ENCODE results near the gene TNNC2. TPM values are rescaled to one million over a fixed set of nuclear protein-coding genes. Genes with fewer than 3 reads are reported as not detected.

The TNNC2 gene
- polyA plus RNA-seq, 1 experiment, result 0.60 TPM

- no peak for TF ChIP-seq CTCF (IDR thresholded peaks at IDR 0.05; ENCODE audit: insufficient read depth, low read depth, low read length)
- no peaks in the 10 kb centered on the region for H3K27me3 ChIP-seq (ENCODE audit: control insufficient read depth, insufficient read depth, low read length)
- H3K4me3 ChIP-seq (ENCODE audit: low read depth, low read length), result no peak overlapping the region
- CTCF ChIA-PET, result interaction anchor here (0.6 to 0.8 kb wide), 2 partner anchors 10 to 123 kb away, joined by 3 read pairs; partner anchors contain the start of gene ZNF335
- peaks cover 12% of the 10 kb centered on the region for H3K36me3 ChIP-seq (ENCODE audit: control insufficient read depth, insufficient read depth, low read length)
- DNase-seq (ENCODE audit: low read depth), result no peak
- POLR2A ChIA-PET, result no interaction called here
These were observed 22.0 kb upstream of the TNNC2 start for GRCh38 chr20:45848969-45849582.

- Histone ChIP-seq H3K36me3 (ENCODE audit: control insufficient read depth, insufficient read depth, low read length) (peaks cover 14% of the 10 kb centered on the region), H3K27me3 (ENCODE audit: control insufficient read depth, insufficient read depth, low read length) (no peaks in the 10 kb centered on the region), H3K4me3 (ENCODE audit: low read depth, low read length) (no peak overlapping the region)
- TF ChIP-seq CTCF (IDR thresholded peaks at IDR 0.05; ENCODE audit: insufficient read depth, low read depth, low read length), result no peak
- ChIA-PET POLR2A (no interaction called here), CTCF (interaction anchor here (0.8 kb wide), 1 partner anchor 9 kb away, joined by 3 read pairs; no protein-coding TSS in a partner anchor)
- no peak for DNase-seq (ENCODE audit: low read depth)
These were observed 21.3 kb upstream of the TNNC2 start for GRCh38 chr20:45848421-45848820.

- Histone ChIP-seq H3K4me3 (ENCODE audit: low read depth, low read length) (no peak overlapping the region), H3K27me3 (ENCODE audit: control insufficient read depth, insufficient read depth, low read length) (no peaks in the 10 kb centered on the region), H3K36me3 (ENCODE audit: control insufficient read depth, insufficient read depth, low read length) (peaks cover 24% of the 10 kb centered on the region)
- POLR2A ChIA-PET, result no interaction called here
- DNase-seq (ENCODE audit: low read depth), result no peak
- CTCF ChIA-PET, result interaction anchor here (0.8 to 1.5 kb wide), 2 partner anchors 12 to 47 kb away, joined by 3 to 4 read pairs; partner anchors contain the start of gene SNX21
- TF ChIP-seq CTCF (IDR thresholded peaks at IDR 0.05; ENCODE audit: insufficient read depth, low read depth, low read length), result no peak
These were observed 18.3 kb upstream of the TNNC2 start for GRCh38 chr20:45845452-45845851.

GRCh38 chr20:45843506-45843905, 16.4 kb upstream of the TNNC2 start:
- ChIA-PET POLR2A (interaction anchor here (0.6 kb wide), 1 partner anchor 8 kb away, joined by 3 read pairs; no protein-coding TSS in a partner anchor), CTCF (interaction anchor here (1.5 kb wide), 1 partner anchor 19 kb away, joined by 5 read pairs; no protein-coding TSS in a partner anchor)
- DNase-seq (ENCODE audit: low read depth), result no peak
- TF ChIP-seq CTCF (IDR thresholded peaks at IDR 0.05; ENCODE audit: insufficient read depth, low read depth, low read length), result no peak
- Histone ChIP-seq H3K4me3 (ENCODE audit: low read depth, low read length) (no peak overlapping the region), H3K36me3 (ENCODE audit: control insufficient read depth, insufficient read depth, low read length) (peaks cover 24% of the 10 kb centered on the region), H3K27me3 (ENCODE audit: control insufficient read depth, insufficient read depth, low read length) (no peaks in the 10 kb centered on the region)

GRCh38 chr20:45842169-45842812, 15.2 kb upstream of the TNNC2 start:
- no peak for TF ChIP-seq CTCF (IDR thresholded peaks at IDR 0.05; ENCODE audit: insufficient read depth, low read depth, low read length)
- ChIA-PET CTCF (interaction anchor here (1.1 to 1.5 kb wide), 7 partner anchors 18 to 127 kb away, joined by 3 to 5 read pairs (median 3); partner anchors contain the start of gene ZSWIM1), POLR2A (interaction anchor here (0.7 kb wide), 2 partner anchors 17 to 557 kb away, joined by 3 to 5 read pairs; no protein-coding TSS in a partner anchor)
- Histone ChIP-seq H3K36me3 (ENCODE audit: control insufficient read depth, insufficient read depth, low read length) (peaks cover 19% of the 10 kb centered on the region), H3K4me3 (ENCODE audit: low read depth, low read length) (no peak overlapping the region), H3K27me3 (ENCODE audit: control insufficient read depth, insufficient read depth, low read length) (no peaks in the 10 kb centered on the region)
- DNase-seq (ENCODE audit: low read depth), result peak; percentile 37

Data from BJ (cell line).